Measurements from ENCODE around the gene RBMS3.
A peak's percentile ranks its signal among the peaks of the same experiment; 100 is the strongest.

Gene RBMS3

DNA sequence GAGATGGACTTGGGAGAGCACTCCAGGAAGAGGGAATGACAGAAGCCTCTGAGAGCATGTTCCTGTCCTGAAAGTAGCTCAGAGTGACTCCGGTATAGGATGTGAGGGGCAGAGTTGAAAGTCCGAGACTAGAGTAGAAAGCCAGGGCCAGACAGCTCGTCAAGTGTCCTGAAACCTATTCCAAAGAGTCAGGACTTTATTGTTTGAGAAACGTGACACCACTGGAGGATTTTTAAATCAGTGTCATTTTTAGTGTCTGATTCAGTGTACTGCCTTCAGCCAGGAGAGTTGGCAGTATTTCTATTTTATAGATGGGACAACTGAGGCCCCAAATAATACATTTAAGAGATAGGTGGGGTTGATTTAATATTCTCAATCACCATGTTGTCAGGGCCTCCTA lies 1.6 kb upstream of the RBMS3 start:
- H3K4me3 ChIP-seq (ENCODE audit: low read depth, low read length): no peak overlapping the region
- H3K9me3 ChIP-seq (ENCODE audit: control insufficient read depth, insufficient read depth, low read length): no peaks in the 10 kb centered on the region
- no peaks in the 10 kb centered on the region for H3K27me3 ChIP-seq (ENCODE audit: control insufficient read depth, insufficient read depth, low read length)
- H3K4me1 ChIP-seq (ENCODE audit: control insufficient read depth, insufficient read depth, low read length): peaks cover 18% of the 10 kb centered on the region
- no peak overlapping the region for H3K9ac ChIP-seq (ENCODE audit: low read depth, low read length)
- H3K36me3 ChIP-seq (ENCODE audit: control insufficient read depth, insufficient read depth, low read length): no peaks in the 10 kb centered on the region

DNA sequence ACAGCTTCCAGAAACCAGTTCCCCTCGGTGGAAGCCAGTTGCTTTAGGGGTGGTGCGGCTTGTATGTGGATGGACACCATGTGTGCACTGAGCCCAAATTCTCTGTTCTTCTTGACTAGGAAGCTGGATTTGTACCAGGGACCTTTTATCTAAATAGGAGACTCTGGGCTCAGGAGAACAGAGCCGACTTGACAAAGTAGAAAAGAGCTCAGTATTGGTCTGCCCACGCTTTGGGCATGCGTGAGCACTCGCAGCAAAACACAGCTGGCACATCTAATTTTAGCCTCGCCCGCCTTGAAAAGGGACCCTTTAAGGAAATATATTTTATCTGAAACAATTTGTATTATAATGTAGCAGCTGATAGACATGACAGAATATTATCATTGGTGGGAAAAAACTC lies 1.1 kb upstream of the RBMS3 start:
- Histone ChIP-seq H3K9ac (ENCODE audit: low read depth, low read length) (no peak overlapping the region), H3K4me3 (ENCODE audit: low read depth, low read length) (no peak overlapping the region)

DNA sequence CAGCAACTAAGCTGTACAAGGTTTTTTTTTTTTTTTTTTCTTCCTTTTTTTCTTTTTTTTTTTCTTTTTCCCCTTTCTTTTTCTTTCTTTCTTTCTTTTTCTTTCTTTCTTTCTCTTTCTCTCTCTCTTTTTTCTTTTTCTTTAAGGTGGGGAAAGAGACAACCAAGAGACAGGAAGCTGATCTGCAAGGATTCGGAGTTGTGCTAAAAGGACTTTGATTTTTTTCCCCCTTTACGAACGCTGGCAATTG lies 148 bp downstream of the RBMS3 start:
- peaks cover 25% of the 10 kb centered on the region for H3K4me1 ChIP-seq (ENCODE audit: control insufficient read depth, insufficient read depth, low read length)
- peak overlapping the region; percentile 44 for H3K4me3 ChIP-seq (ENCODE audit: low read depth, low read length)
- H3K9ac ChIP-seq (ENCODE audit: low read depth, low read length): no peak overlapping the region
- no peaks in the 10 kb centered on the region for H3K27me3 ChIP-seq (ENCODE audit: control insufficient read depth, insufficient read depth, low read length)
- H3K9me3 ChIP-seq (ENCODE audit: control insufficient read depth, insufficient read depth, low read length): no peaks in the 10 kb centered on the region
- H3K36me3 ChIP-seq (ENCODE audit: control insufficient read depth, insufficient read depth, low read length): no peaks in the 10 kb centered on the region

More for the DNA sequence above, 1.1 kb upstream of the RBMS3 start:
- H3K36me3 ChIP-seq (ENCODE audit: control insufficient read depth, insufficient read depth, low read length): no peaks in the 10 kb centered on the region
- H3K4me1 ChIP-seq (ENCODE audit: control insufficient read depth, insufficient read depth, low read length): peaks cover 18% of the 10 kb centered on the region
- no peaks in the 10 kb centered on the region for H3K9me3 ChIP-seq (ENCODE audit: control insufficient read depth, insufficient read depth, low read length)
- H3K27me3 ChIP-seq (ENCODE audit: control insufficient read depth, insufficient read depth, low read length): no peaks in the 10 kb centered on the region

DNA sequence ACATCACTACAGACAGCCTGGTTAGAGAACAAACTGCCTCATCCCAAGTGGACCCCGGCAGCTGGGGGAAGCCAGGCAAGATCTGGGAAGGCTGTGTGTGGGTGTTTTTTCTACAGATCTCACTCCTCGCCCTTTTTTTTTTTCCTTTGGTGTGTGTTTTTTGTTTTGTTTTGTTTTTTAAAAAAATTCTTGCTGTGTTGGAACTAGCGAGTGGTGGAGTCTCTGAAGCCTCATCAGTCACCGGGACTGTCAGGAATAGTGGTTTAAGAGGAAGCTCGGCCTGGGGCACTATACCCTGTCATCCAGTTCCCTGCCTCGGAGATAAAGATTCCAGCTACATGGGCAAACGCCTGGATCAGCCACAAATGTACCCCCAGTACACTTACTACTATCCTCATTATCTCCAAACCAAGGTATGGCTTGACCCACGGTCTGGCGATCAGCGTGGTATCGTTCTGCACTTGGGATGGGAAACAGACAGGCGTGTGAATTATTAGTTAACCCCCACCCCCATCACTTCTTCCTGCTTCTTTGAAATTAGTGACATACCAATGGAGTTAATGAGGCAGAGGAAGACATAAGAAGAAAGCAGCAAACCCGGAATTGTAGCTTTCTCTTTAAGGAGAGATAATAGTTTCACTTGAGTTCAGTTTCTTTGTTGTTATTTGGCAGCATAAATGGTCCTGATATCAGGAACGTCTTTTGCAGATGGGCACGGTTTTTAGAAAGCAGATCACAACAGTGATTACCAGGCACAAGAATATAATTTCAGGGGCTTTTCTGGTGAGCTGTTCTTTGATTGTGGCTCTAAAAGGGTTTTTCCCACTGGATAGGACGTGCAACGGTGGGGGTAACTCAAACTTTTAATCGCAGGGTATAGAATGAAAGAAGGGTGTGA lies 722 bp downstream of the RBMS3 start:
- H3K4me1 ChIP-seq (ENCODE audit: control insufficient read depth, insufficient read depth, low read length): peaks cover 25% of the 10 kb centered on the region
- H3K9me3 ChIP-seq (ENCODE audit: control insufficient read depth, insufficient read depth, low read length): no peaks in the 10 kb centered on the region
- H3K27me3 ChIP-seq (ENCODE audit: control insufficient read depth, insufficient read depth, low read length): no peaks in the 10 kb centered on the region
- H3K9ac ChIP-seq (ENCODE audit: low read depth, low read length): no peak overlapping the region
- no peaks in the 10 kb centered on the region for H3K36me3 ChIP-seq (ENCODE audit: control insufficient read depth, insufficient read depth, low read length)
- H3K4me3 ChIP-seq (ENCODE audit: low read depth, low read length): peak overlapping the region; percentile 44

DNA sequence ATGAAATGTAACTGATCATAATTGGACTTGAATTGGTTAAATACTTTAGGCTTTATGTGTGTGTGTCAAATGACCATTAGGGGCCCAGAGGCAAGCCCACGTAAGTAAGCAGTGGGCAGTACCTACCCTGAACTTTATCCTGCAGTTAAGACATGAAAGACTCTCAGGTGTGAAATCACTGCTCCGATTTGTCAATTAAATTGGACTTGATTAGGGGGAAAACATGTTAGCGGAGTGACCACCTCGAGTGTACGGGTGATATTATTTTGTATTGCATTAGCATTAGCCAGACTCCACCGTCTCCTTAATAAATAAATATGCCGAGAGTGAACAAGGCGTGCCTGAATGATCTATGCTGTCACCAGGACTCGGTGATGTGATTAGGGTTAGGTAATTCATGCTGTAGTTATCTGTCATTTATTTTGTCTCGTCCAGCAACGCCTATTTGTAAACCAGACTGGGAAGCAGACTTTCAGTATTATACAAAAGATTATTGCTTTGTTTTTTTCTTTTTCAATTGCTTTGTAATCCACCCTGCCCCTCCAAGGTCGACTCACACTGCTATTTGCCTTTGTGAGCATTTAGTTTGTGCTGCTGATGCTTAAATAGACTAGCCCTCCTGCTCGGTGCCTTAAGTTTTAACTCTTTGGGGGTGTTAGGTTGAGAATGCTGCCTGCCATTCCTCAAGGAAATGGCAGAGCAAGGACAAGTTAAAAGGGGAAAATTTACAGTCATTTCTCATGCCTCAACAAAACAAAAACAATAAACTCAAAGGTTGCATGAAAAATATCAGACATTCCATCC lies 1.8 kb downstream of the RBMS3 start:
- H3K36me3 ChIP-seq (ENCODE audit: control insufficient read depth, insufficient read depth, low read length): no peaks in the 10 kb centered on the region
- H3K9ac ChIP-seq (ENCODE audit: low read depth, low read length): no peak overlapping the region
- no peaks in the 10 kb centered on the region for H3K27me3 ChIP-seq (ENCODE audit: control insufficient read depth, insufficient read depth, low read length)
- H3K4me3 ChIP-seq (ENCODE audit: low read depth, low read length): peak overlapping the region; percentile 4
- peaks cover 25% of the 10 kb centered on the region for H3K4me1 ChIP-seq (ENCODE audit: control insufficient read depth, insufficient read depth, low read length)
- no peaks in the 10 kb centered on the region for H3K9me3 ChIP-seq (ENCODE audit: control insufficient read depth, insufficient read depth, low read length)

DNA sequence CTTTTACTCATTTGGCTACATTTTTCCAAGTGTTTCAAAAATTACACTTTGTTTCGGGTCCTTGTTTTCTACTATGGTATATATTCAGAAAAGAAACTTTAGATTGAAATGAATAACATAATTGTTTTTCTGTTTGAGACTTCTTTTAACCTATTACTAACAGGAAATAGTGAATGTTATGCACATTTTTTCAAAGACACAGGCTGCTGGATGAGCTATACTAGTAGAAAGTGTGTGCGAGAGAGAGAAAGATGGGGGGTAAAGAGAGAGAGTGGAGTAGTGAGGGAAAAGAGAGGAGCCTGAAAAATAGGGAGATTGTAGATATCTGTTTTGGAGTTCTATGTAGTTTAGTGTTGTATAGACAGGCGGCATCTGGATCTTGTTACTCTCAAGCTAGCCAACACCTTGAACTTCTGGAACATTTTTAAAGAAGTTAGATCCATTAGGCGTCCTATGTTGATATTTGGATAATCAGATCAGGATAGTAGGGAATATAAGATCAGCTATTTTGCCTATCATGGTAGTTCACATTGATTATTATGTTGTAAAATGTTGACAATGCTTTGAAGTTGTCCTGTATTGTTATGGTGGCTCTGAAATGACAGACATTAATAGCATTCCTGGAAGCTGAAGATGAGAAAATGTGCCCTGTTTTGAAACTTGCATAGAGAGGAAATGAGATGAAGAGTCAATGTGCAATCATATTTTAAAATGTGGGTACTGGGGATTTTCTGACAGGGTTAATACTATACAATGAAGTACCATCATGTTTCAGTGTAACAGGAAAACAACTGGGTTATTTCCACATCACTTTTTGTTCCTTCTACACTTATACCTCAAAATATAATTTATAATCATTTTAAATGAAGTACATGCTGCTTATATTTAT lies 2.6 kb downstream of the RBMS3 start:
- Histone ChIP-seq H3K36me3 (ENCODE audit: control insufficient read depth, insufficient read depth, low read length) (no peaks in the 10 kb centered on the region), H3K27me3 (ENCODE audit: control insufficient read depth, insufficient read depth, low read length) (no peaks in the 10 kb centered on the region), H3K4me3 (ENCODE audit: low read depth, low read length) (no peak overlapping the region), H3K4me1 (ENCODE audit: control insufficient read depth, insufficient read depth, low read length) (peaks cover 30% of the 10 kb centered on the region), H3K9me3 (ENCODE audit: control insufficient read depth, insufficient read depth, low read length) (no peaks in the 10 kb centered on the region), H3K9ac (ENCODE audit: low read depth, low read length) (no peak overlapping the region)

DNA sequence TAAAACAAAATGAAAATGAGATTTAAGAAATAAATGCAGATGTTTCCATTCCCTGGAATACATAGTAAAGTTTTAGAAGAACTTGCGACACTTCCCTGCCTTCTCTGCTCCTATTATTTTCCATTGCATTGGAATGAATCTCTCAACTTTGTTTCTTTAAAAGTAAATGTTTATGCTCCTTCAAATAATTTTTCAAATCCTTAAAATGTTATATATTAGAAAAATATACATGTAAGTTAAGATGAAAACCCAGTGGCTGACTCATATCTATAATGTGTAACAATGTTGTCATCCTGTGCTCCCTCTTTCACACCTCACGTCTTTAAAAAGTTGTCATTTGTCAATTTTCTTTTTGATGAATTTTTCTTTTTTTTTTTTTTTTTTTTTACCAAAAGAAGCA lies 3.6 kb downstream of the RBMS3 start:
- no peaks in the 10 kb centered on the region for H3K27me3 ChIP-seq (ENCODE audit: control insufficient read depth, insufficient read depth, low read length)
- H3K36me3 ChIP-seq (ENCODE audit: control insufficient read depth, insufficient read depth, low read length): no peaks in the 10 kb centered on the region
- no peaks in the 10 kb centered on the region for H3K9me3 ChIP-seq (ENCODE audit: control insufficient read depth, insufficient read depth, low read length)
- peaks cover 32% of the 10 kb centered on the region for H3K4me1 ChIP-seq (ENCODE audit: control insufficient read depth, insufficient read depth, low read length)
- no peak overlapping the region for H3K9ac ChIP-seq (ENCODE audit: low read depth, low read length)
- H3K4me3 ChIP-seq (ENCODE audit: low read depth, low read length): no peak overlapping the region

DNA sequence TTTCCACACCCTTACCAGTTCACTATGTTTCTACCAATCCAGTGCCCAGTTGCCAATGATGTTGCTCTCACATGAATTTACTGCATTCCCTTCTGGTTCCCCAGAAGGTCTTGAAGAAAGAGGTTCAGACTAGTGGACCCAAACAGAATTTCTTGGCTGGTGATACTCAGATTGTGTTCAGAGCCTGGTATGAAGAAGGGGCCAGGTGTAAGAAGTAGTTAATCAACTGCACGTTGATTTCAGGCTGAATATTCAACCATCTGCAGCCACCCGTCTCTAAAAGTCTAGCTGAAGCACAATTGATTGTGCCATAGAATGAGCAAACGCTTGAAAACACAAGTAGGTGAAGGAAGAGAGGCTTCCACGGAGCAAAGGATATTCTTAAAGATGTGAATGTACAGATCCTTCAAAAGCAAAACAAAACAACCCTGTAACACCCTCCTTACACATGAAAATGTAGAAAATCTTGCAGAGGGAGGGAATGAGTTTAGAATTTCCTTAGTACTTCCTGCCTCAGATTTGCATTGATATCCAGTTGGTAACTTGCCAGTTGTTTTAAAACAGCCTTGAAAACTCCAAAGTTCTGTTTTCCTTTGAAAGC lies 4.7 kb downstream of the RBMS3 start:
- Histone ChIP-seq H3K9ac (ENCODE audit: low read depth, low read length) (no peak overlapping the region), H3K9me3 (ENCODE audit: control insufficient read depth, insufficient read depth, low read length) (no peaks in the 10 kb centered on the region), H3K4me1 (ENCODE audit: control insufficient read depth, insufficient read depth, low read length) (peaks cover 29% of the 10 kb centered on the region), H3K4me3 (ENCODE audit: low read depth, low read length) (no peak overlapping the region), H3K36me3 (ENCODE audit: control insufficient read depth, insufficient read depth, low read length) (no peaks in the 10 kb centered on the region), H3K27me3 (ENCODE audit: control insufficient read depth, insufficient read depth, low read length) (no peaks in the 10 kb centered on the region)

DNA sequence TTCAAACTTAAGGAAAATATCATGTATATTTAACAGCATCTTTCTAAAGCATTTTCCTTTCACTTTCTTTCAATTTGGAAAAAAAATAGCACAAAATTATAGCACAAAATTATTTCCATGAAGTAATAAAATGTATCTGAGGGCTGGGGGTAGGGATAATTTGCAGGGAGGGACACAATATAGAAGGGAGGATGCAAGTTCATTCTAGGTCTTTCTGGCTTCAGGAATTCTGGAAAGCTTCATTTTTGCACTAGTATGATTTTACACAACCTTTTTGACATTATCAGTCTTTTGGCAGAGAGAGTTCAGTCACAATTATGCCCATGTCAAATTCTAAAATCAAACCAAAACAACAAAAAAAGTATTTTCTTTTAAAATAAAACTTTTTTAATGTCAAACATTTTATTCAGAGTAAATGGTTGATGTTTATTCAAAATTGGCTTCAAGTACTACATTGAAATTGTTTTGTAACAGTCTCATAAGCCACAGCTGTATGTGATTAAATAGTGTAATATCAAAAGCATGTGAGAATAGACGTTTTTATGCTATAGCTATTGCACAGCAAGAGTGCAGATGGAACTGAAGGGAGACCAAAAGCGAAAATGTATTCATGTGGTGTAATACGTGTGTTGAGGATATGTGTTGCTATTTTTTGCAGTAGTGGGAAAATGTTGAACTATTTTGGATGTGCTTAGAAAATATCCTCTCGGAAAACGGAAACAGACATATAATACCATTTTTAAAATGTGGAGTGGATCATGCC lies 5.8 kb downstream of the RBMS3 start:
- H3K9ac ChIP-seq (ENCODE audit: low read depth, low read length): no peak overlapping the region

DNA sequence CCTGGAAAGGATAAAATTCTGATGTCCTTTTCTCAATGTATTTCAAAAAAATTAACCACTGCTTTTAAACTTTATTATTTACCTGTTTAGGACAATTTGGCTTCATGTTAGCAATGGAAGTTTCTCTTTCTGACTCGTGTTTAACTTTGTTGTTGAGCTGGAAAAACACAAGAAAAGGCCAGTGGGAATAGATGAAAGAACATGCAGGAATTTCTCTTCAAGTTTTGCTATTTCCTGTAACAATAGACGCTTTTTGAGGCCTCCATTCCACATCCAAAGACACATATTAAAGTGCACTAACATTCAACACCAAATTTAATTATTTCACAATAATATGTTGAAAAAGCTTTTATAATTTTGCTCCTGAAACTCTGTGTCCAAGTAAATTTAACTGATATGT lies 9.7 kb downstream of the RBMS3 start:
- no peaks in the 10 kb centered on the region for H3K9me3 ChIP-seq (ENCODE audit: control insufficient read depth, insufficient read depth, low read length)
- no peaks in the 10 kb centered on the region for H3K27me3 ChIP-seq (ENCODE audit: control insufficient read depth, insufficient read depth, low read length)
- H3K36me3 ChIP-seq (ENCODE audit: control insufficient read depth, insufficient read depth, low read length): no peaks in the 10 kb centered on the region
- no peak overlapping the region for H3K9ac ChIP-seq (ENCODE audit: low read depth, low read length)
- no peak overlapping the region for H3K4me3 ChIP-seq (ENCODE audit: low read depth, low read length)
- peaks cover 12% of the 10 kb centered on the region for H3K4me1 ChIP-seq (ENCODE audit: control insufficient read depth, insufficient read depth, low read length)

More for the DNA sequence above, 5.8 kb downstream of the RBMS3 start:
- Histone ChIP-seq H3K9me3 (ENCODE audit: control insufficient read depth, insufficient read depth, low read length) (no peaks in the 10 kb centered on the region), H3K4me3 (ENCODE audit: low read depth, low read length) (no peak overlapping the region), H3K4me1 (ENCODE audit: control insufficient read depth, insufficient read depth, low read length) (peaks cover 31% of the 10 kb centered on the region), H3K36me3 (ENCODE audit: control insufficient read depth, insufficient read depth, low read length) (no peaks in the 10 kb centered on the region), H3K27me3 (ENCODE audit: control insufficient read depth, insufficient read depth, low read length) (no peaks in the 10 kb centered on the region)

All from iPS-15b (cell line).